Large intestine (tissue), 3 donors: ENCODE measurements around the gene SLC16A3. TPM values are rescaled to one million over a fixed set of nuclear protein-coding genes. Genes with fewer than 3 reads are reported as not detected.

ENCODE experiments used
- DNase-seq, 2 donors: peaks; one replicate each; pipeline versions ENCODE4 v3.0.0 to v3.0.0-alpha.2; 2013
- H3K27ac ChIP-seq: one replicate; pipeline ENCODE4 v1.5.1; 2013; ENCODE audit warnings: low read length
- H3K27me3 ChIP-seq: 2 replicates; pipeline ENCODE4 v1.6.1; 2013; ENCODE audit warnings: low read length; ENCODE audit not compliant: control insufficient read depth, insufficient read depth
- H3K36me3 ChIP-seq: 2 replicates; pipeline ENCODE4 v1.6.1; 2013; ENCODE audit warnings: low read length; ENCODE audit not compliant: control insufficient read depth, insufficient read depth
- H3K4me1 ChIP-seq: one replicate; pipeline ENCODE4 v1.6.1; 2013; ENCODE audit warnings: low read length; ENCODE audit not compliant: control insufficient read depth, insufficient read depth
- H3K4me3 ChIP-seq: one replicate; pipeline ENCODE4 v1.5.1; 2013; ENCODE audit warnings: low read length
- H3K9me3 ChIP-seq: one replicate; pipeline ENCODE4 v1.6.1; 2013; ENCODE audit warnings: mild to moderate bottlenecking, low read depth, low read length, moderate library complexity; ENCODE audit not compliant: control insufficient read depth
- WGBS: methylation state at CpG from one replicate; pipeline ENCODE4 v1.1.5; 2013; ENCODE audit warnings: low lambda C conversion rate; ENCODE audit not compliant: insufficient coverage; 5-methylcytosine and 5-hydroxymethylcytosine counted together
- polyA plus RNA-seq: library from polyadenylated mRNA; unstranded; fragments of 120-200 nt; gene quantifications from one replicate; pipeline ENCODE4 v1.2.1, GENCODE V29; 2013

The SLC16A3 gene
- polyA plus RNA-seq, 1 donor: 19.5 TPM

GRCh38 chr17:82231562-82232321 is 2.9 kb downstream of the SLC16A3 start:
- Histone ChIP-seq H3K27me3 (peaks cover 14% of the 10 kb centered on the region), H3K4me3 (peak overlapping the region; percentile 79), H3K36me3 (no peaks in the 10 kb centered on the region), H3K9me3 (peaks cover 13% of the 10 kb centered on the region), H3K27ac (peak overlapping the region; percentile 78), H3K4me1 (peaks cover 57% of the 10 kb centered on the region)
- DNase-seq: peak; percentile 82 to 87
- no CpG with 5 or more reads among the region's 42 CpGs for WGBS

GRCh38 chr17:82232322-82232820 is 3.5 kb downstream of the SLC16A3 start:
- H3K27me3 ChIP-seq: peaks cover 14% of the 10 kb centered on the region
- peak overlapping the region; percentile 78 for H3K27ac ChIP-seq
- no peak for DNase-seq
- H3K4me3 ChIP-seq: peak overlapping the region; percentile 79
- peaks cover 13% of the 10 kb centered on the region for H3K9me3 ChIP-seq
- H3K36me3 ChIP-seq: peaks cover 5% of the 10 kb centered on the region
- H3K4me1 ChIP-seq: peaks cover 61% of the 10 kb centered on the region
- no CpG with 5 or more reads among the region's 21 CpGs for WGBS

GRCh38 chr17:82232876-82233785 is 4.3 kb downstream of the SLC16A3 start:
- Histone ChIP-seq H3K27me3 (peaks cover 11% of the 10 kb centered on the region), H3K36me3 (peaks cover 10% of the 10 kb centered on the region), H3K9me3 (peaks cover 13% of the 10 kb centered on the region), H3K4me1 (peaks cover 57% of the 10 kb centered on the region), H3K4me3 (no peak overlapping the region), H3K27ac (no peak overlapping the region)
- no CpG with 5 or more reads among the region's 21 CpGs for WGBS
- no peak for DNase-seq

GRCh38 chr17:82234211-82235055 is 5.6 kb downstream of the SLC16A3 start:
- no peak overlapping the region for H3K27ac ChIP-seq
- H3K4me1 ChIP-seq: peaks cover 58% of the 10 kb centered on the region

GRCh38 chr17:82235056-82235774 is 6.4 kb downstream of the SLC16A3 start:
- DNase-seq: no peak
- no CpG with 5 or more reads among the region's 19 CpGs for WGBS
- Histone ChIP-seq H3K27ac (peak overlapping the region; percentile 93), H3K4me1 (peaks cover 53% of the 10 kb centered on the region), H3K36me3 (peaks cover 18% of the 10 kb centered on the region), H3K9me3 (peaks cover 11% of the 10 kb centered on the region), H3K4me3 (no peak overlapping the region), H3K27me3 (peaks cover under 1% of the 10 kb centered on the region)

More at GRCh38 chr17:82234211-82235055, 5.6 kb downstream of the SLC16A3 start:
- Histone ChIP-seq H3K27me3 (peaks cover 4% of the 10 kb centered on the region), H3K4me3 (no peak overlapping the region), H3K9me3 (peaks cover 13% of the 10 kb centered on the region), H3K36me3 (peaks cover 12% of the 10 kb centered on the region)
- DNase-seq: peak in 1 of 2 donors; percentile 49
- no CpG with 5 or more reads among the region's 26 CpGs for WGBS

- peak overlapping the region; percentile 17 for H3K4me3 ChIP-seq
- peak; percentile 83 to 87 for DNase-seq
- no peaks in the 10 kb centered on the region for H3K27me3 ChIP-seq
- peaks cover 5% of the 10 kb centered on the region for H3K9me3 ChIP-seq
- peaks cover 52% of the 10 kb centered on the region for H3K4me1 ChIP-seq
- peaks cover 22% of the 10 kb centered on the region for H3K36me3 ChIP-seq
- peak overlapping the region; percentile 93 for H3K27ac ChIP-seq
- no CpG with 5 or more reads among the region's 15 CpGs for WGBS
Measured at GRCh38 chr17:82235775-82236141, 6.9 kb downstream of the SLC16A3 start.

- peaks cover 53% of the 10 kb centered on the region for H3K4me1 ChIP-seq
- no CpG with 5 or more reads among the region's 44 CpGs for WGBS
- DNase-seq: peak; percentile 74 to 83
- H3K36me3 ChIP-seq: peaks cover 25% of the 10 kb centered on the region
- H3K27me3 ChIP-seq: no peaks in the 10 kb centered on the region
- H3K9me3 ChIP-seq: peaks cover 5% of the 10 kb centered on the region
- peak overlapping the region; percentile 17 for H3K4me3 ChIP-seq
- H3K27ac ChIP-seq: peak overlapping the region; percentile 93
Measured at GRCh38 chr17:82236142-82236971, 7.5 kb downstream of the SLC16A3 start.

- H3K27ac ChIP-seq: no peak overlapping the region
- DNase-seq: no peak
- peaks cover 5% of the 10 kb centered on the region for H3K9me3 ChIP-seq
- peaks cover 31% of the 10 kb centered on the region for H3K36me3 ChIP-seq
- H3K4me3 ChIP-seq: no peak overlapping the region
- no peaks in the 10 kb centered on the region for H3K27me3 ChIP-seq
- peaks cover 54% of the 10 kb centered on the region for H3K4me1 ChIP-seq
- WGBS: no CpG with 5 or more reads among the region's 59 CpGs
Measured at GRCh38 chr17:82237083-82237745, 8.4 kb downstream of the SLC16A3 start.
